B cell (primary cell): ENCODE results near the gene LAMC2.

Experiments used
- EZH2 ChIP-seq: IDR thresholded peaks from 2 replicates; pipeline ENCODE4 v1.6.1; 2012; ENCODE audit warnings: borderline replicate concordance, low read depth, mild to moderate bottlenecking, moderate library complexity, low read length; ENCODE audit not compliant: insufficient read depth, poor library complexity, severe bottlenecking
- TF ChIP-seq, protein P1 (sequence below): fragments of 200-600 bp; IDR thresholded peaks from one replicate; pipeline ENCODE4 v1.8.0; 2022; ENCODE audit warnings: antibody characterized with exemption, mild to moderate bottlenecking

DNA sequence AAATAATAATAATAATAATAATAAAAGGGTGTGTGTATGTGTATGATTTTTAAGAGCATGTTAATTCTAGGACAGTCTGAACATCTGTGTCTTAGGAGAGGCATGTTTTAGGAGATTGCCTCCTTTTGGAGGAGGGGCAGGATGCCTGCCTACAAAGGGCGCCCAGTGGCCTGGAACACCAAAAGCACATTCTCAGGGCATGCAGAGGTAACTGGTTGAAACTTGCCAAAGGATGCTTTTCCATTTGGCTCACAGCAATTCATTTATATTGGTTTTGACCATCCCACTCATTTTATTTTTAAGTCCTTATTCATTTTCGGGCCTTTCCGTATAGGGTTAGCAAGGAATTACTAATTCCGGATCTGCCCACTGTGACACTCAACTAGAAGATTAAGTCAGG is 21.1 kb upstream of the LAMC2 start:
- TF ChIP-seq, protein P1, sequence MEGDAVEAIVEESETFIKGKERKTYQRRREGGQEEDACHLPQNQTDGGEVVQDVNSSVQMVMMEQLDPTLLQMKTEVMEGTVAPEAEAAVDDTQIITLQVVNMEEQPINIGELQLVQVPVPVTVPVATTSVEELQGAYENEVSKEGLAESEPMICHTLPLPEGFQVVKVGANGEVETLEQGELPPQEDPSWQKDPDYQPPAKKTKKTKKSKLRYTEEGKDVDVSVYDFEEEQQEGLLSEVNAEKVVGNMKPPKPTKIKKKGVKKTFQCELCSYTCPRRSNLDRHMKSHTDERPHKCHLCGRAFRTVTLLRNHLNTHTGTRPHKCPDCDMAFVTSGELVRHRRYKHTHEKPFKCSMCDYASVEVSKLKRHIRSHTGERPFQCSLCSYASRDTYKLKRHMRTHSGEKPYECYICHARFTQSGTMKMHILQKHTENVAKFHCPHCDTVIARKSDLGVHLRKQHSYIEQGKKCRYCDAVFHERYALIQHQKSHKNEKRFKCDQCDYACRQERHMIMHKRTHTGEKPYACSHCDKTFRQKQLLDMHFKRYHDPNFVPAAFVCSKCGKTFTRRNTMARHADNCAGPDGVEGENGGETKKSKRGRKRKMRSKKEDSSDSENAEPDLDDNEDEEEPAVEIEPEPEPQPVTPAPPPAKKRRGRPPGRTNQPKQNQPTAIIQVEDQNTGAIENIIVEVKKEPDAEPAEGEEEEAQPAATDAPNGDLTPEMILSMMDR, result no peak
- TF ChIP-seq EZH2, result no peak
